Measurements from ENCODE around the gene CASKIN2.
"Not testable (repeated sequence)": the region's sequence is repeated elsewhere in the genome, so short reads cannot be mapped to it uniquely, and the experiment has no call there.

CASKIN2 gene

DNA sequence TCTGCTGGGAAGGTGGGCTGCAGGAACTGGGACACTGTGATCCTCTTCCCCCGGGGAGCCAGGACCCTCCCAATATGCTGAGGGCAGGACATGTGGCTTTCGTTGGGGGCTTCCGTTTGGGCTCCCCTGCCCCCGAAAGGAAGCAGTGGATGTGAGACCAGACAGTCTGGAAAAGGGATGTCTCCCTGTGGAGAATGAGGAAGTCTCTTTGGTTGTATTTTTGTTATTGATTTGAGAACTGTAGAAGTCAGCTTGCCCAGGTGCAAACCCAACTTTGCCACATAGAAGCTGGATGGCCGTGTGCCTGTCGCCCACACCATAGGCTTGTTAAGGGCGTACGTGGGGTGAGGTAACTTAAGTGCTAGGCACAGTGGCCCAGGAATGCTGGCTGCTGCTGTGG is 28.9 kb upstream of the CASKIN2 start:
- DNase-seq = no peak

DNA sequence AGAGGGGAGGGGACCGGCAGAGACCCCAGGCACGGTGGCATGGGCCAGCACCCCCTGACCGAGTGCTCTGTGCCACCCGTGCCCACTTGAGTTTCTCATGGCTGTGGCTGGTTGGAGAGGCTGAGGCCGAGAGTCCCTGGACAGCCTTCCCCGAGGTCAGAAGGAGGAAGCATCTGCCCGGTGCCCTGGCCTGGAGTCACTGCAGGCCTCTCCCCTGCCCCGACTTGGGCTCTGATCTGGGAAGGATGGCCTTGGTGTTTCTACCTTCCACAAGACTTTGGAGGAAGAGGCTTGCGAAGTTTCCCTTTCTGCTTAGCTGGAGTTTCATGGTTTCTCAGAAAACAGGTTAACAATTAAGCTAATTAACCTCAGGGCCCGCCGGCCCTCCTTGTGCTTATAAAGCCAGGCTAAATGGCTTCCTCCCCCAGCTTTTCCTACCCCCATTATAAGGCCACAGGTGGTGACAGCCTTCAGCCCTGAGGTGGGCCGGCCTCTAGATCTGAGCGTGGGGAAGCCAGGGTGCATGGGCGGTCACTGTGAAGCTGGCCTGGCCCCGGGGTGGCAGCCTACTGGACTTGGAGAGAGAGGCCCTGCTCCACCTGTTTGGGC is 27.5 kb upstream of the CASKIN2 start:
- no peak for DNase-seq

DNA sequence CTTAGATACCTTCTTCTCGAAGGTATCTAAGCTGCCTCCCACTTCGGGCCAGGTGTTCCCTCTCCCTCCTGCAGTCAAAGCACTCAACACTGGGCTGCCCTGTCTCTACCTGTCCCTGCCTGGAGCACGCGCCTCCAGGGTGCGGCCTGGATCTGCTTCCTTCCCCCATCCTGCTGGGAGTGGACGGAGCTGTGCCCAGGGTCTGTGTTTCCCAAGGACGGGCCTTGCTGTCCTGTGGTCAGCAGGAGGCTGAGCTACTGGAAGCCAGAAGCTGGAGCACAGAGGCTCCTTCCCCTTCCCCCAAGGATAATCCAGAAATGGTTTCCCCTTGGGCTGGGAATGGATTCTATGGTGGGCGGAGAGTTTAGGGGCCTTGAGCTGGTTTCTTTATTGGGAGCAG is 26.9 kb upstream of the CASKIN2 start:
- no peak for DNase-seq

DNA sequence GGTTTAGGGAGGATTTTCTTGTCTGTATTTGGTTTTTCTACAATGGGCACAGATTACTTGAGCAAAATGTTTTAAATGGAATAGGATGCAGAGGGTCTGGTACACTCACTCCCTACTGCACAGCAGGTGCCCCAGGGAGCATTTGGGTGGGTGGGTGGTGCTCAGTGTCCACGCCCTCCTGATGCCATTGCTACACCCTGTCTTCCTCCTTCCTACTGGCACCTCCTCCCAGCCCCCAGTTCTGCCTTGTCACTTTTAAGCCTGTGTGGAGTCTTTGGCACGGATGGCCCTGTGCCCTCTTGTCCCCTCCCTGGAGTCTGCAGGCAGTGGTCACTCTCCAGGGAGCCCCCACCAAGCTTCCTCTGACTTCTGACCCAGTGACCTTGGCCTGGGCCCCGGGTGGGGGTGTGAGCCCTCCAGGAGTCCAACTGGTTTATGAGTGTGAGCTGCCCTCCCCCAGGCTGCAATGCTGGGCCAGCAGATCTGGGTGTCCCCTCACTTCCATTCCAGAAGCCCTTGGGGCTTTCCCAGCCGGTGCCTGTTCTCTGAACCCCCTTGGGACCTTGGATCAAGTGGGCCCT is 25.7 kb upstream of the CASKIN2 start:
- no peak for DNase-seq

DNA sequence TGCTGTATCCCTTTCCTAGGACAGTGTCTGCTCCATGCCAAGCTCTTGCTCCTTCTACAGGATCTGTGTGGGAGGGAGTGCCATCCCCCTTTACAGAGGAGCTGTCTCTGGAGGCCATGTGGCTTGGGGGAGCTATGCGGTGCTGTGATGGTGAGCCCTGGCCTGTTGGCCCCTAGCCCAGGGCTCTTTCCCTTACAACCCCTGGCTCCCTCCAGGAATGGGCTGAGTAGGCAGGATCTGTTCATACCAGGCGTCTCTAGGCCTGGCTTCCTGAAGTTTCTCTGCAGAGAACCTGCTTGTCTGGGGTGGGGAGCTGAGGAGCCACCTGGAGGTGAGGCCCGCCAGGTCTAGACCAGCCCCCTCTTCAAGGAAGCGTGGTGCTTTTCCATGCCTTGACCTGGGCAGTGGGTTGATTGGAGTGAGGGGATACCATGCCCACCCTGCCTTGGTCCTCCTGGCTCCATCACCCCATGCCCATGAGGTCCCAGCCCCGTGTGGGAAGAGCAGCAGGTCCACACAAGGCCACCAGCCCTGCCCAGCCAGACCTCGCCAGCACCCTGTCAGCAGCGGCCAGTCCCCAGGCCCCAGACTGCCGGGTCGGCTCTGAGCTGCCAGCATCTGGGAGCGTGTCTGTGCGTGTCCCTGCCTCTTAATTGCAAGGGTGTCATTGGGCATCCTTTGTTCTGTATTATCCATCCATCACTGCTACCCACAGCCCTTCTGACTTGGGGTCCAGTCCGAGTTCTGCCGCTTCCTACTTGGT is 24.8 kb upstream of the CASKIN2 start:
- DNase-seq = no peak

DNA sequence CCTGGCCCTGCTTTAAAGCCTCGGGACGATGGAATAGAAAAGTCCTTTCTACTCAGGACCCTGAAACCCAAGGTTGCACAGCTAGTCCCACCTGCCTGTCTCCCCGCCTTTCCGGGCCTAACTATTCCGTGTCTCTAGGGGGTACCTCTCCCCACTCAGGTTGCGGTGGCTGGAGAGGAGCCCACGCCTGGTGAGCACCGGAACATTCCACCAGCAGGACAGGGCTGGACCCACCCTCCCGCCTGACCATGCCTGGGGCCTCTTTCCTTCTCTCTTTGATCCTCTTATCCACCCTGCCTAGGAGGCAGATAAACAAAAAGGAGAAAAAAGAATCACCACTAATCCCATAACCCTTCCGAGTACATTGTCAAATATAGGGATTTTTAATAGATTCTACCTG is 21.0 kb upstream of the CASKIN2 start:
- no peak for DNase-seq

DNA sequence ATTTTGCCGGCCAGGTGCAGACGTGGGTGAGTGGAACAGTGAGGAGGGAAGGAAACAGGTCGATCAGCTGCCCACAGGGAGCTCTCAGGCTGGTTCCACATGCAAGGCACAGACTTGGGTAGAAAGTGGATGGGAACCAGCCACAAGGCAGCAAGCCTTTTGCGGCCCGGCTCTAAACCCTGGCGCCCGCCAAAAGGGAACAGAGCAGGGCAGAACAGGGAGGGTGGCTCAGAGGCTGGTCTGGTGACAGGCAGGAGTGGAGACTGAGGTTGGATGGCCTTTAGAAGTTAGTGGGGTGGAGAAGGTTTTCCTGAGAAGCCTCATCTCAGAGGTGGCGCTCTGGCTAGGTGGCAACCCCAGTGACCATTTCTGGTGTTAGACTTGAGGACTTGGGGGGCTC is 20.5 kb upstream of the CASKIN2 start:
- no peak for DNase-seq

DNA sequence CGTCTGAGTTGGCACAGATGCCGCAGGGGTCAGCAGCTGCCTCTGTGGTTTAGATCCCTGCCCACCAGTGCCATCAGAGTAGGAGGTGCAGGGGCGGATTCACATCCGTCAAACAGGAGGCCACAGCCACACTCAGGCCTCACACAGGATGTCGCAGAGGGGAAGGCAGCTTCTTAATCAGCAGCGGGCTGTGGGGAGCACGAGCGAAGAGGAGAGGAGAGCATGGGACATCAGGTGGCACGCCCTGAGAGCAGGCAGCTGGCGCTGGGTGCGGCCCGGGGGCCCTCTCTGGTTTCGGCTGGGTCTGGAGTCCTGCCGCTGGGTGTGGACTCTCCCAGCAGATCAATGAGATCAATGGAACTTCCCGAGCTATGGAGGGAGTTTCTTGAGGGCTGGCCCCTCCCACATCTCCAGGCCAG is 19.8 kb upstream of the CASKIN2 start:
- DNase-seq = no peak

DNA sequence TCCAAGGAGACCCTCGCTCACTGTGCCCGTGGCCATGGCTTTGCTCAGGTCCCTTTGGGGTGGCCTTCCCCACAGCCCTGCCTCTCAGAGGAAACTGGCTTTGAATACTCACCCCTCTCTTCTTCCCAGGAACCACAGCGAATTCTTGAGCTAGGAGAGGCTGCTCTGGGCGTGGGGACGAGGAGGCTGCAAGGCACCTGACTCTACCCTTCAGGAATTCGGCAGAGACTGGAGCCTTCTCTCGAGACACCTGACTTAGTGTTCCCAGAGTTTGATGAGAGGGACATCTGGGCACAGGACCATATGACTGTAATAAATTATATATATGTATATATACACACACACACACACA is 16.4 kb upstream of the CASKIN2 start:
- no peak for DNase-seq

DNA sequence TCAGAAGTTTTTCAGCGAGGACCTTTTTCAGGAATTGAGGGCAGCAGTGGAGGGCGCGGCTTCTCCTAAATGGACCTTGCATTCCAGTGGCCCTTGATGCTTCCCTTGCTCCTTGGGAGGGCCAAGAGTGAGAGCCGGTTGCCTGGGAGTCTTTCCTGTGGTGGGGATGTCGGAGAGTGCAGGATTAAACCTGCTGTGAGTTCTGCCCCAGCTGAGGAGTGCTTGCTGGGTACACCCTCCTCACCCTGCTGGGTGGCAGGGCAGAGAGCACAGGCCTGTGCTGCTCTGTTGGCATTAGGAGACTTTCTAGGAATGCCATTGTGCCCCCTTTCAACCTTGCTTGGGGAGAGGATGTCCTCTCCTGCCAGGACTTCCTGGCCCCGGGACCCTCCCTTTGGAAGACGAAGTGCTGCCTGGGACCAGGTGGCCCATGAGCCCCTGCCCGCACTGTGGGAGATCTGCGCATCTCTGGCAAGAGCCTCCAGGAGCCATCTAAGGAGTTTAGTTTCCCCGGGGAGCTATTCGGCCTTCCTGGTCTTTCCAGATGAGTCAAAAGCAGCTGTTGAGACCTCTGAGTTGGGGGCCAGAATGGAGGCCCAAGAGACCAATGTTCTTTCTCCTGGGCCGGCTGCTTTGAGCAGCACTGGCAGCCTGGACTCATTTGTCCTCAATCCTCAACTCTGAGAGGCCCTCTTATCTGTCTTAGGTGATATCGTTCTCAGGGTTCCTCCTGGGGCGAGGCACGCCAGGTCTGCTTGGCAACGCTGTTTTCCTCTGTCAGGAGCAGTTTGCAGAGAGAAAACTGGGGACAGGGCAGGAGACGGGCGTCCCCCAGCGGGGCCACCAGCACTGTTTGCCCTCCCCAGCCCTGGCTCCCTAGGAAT is 15.7 kb upstream of the CASKIN2 start:
- no peak for DNase-seq

DNA sequence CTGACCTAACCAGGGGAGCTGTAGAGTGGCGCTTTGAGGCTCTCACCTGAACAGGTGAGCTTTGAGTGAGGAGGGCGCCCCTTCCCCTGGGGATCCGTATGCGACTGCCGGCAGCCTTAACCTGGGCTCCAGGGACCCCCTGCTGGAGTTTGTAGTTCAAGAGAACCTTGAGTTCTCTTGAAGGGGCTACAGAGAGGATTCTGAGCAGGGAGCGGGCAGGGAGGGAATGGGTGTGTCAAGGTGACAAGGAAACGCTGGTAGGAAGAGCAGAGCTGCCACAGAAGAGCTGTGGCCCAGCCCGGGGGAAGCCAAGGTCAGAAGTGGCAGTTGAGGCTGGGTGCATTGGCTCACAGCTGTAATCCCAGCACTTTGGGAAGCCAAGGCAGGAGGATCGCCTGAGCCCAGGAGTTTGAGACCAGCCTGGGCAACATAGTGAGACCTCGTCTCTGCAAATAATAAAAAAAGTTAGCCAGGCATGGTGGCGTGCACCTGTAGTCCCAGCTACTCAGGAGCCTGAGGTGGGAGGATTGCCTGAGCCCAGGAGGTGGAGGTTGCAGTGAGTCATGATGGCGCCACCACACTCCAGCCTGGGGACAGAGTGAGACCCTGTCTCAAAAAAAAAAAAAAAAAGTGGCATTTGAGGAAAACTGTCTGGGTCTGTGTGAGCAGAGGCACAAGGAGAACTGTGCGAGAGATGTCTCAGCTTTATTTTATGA is 11.4 kb upstream of the CASKIN2 start:
- no peak for DNase-seq

DNA sequence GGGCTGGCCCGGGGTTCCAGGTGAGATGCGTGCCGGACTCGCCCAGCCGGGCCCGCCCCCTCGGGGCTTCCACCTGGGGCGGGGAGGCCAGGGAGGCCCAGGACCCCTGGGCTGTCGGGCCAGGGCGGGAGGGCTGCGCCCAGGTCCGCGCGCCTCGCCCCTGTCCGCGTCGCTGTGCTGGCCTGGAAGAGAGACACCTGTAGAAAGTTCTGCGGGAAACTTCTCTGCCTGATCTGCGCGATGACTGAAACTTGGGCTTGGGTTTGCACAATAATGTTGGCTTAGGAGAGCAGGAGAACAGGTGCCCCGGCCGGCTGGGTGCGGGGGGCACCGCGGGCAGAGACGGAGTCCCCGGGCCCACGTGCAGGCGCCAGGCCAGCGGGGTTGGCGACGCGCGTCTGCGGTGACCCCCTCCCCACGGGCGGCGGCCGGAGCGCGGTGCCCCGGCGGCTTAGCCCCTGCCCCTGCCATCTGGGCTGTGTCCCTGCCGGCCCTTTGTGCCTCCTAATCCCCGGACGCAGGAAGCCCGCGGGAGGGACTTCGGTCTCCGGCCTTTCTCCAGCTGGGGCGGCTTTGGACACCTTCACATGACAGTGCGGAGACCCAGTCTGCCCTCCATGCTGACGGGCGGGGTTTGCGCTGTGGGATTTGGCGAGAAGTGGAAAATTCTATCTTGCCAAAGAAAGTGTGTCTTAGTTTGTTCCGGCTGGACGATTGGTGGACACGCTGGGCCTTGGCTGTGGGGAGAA is 10.6 kb upstream of the CASKIN2 start:
- no peak for DNase-seq

DNA sequence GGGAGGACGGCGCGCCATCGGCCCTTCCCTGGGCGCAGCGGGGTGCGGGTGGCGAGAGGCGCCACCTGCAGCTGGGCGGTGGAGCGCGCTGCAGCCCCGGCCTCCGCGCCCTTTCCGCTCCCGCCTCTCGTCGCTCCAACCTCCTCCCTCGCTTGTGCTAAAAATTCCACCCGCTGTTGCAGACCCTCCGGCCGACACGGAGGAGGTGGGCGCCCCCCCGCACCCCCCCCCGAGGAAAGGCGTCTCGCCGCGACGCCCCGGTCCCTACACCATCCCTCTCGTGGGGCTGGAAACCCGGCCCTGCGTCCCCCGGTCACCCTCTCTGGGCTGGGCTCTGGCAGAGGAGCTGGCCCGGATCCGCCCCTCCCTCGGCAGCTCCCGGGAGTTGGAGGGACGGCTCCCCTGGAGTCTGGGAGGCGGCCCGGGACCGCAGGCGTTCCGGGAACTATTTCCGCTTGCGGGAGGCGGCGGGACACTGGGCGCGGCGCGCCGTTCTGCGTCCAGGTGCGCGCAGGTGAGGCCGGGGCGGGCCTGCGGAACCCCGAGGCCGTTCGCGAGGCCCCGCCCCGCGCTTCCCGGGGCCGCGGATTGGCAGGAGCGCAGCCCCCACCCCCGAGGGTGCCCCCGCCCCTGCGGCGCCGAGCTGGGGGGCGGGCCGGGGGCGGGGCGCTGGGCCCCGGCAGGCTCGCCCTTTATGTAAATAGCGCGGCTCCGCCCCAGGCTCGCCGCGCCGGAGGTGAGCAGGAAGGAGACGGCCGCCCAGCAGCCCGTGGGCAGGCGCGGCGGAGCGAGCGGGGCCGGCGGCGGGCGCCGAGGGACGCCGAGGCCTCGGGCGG is 9.9 kb upstream of the CASKIN2 start, which contains the start of gene LLGL2:
LLGL2 (plus strand) TSS at position 728 of the 836 bp plus-strand sequence. CDS start 17,730 bp downstream, outside the sequence.
- peak; percentile 91 for DNase-seq

DNA sequence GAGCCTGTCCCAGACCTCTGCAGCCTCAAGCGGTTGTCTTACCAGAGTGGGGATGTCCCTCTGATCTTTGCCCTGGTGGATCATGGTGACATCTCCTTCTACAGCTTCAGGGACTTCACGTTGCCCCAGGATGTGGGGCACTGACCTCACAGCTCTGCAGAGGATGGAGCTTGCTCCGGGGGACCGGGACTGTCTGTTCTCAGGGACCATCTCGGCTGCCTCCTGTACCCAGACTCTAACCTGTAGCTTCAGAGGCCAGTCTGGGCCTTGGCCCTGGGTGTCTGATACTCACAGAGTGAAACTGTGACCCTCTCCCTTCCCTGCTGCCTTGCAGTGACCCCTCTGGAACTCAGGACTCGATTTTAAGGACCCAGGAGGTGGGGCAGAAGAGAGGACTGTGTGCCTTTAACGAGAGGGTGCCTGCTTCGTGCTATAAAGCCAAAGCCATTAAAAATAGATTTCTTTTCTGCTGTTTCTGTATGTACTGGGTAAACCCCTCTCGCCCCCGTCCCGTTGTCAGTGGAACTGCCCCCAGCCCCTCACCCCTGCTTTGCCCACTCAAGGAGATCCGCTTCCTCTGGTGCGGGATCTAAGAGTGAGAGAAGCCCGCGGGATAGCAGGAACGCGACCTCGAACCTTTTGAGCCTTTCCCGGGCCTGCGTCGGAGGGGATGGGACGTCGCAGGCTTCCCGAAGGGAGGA is 9.1 kb upstream of the CASKIN2 start:
- no peak for DNase-seq

DNA sequence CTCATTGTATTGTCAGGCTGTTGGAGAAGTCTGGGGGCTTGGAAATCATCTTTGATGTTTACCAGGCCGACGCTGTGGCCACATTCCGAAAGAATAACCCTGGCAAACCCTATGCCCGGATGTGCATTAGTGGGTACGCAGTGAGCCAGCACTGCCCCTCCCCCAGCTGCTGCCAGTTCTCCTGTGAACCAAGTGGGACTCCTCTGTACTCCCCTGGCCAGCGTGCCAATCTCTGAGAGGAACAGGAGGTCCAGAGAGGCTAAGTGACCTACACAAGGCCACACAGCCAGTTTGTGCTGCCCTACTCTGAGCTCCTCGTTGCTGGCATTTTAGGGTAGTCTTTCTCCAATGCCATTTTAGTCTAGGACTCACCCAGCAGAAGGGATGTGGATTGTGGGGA is 8.3 kb upstream of the CASKIN2 start:
- DNase-seq = no peak

DNA sequence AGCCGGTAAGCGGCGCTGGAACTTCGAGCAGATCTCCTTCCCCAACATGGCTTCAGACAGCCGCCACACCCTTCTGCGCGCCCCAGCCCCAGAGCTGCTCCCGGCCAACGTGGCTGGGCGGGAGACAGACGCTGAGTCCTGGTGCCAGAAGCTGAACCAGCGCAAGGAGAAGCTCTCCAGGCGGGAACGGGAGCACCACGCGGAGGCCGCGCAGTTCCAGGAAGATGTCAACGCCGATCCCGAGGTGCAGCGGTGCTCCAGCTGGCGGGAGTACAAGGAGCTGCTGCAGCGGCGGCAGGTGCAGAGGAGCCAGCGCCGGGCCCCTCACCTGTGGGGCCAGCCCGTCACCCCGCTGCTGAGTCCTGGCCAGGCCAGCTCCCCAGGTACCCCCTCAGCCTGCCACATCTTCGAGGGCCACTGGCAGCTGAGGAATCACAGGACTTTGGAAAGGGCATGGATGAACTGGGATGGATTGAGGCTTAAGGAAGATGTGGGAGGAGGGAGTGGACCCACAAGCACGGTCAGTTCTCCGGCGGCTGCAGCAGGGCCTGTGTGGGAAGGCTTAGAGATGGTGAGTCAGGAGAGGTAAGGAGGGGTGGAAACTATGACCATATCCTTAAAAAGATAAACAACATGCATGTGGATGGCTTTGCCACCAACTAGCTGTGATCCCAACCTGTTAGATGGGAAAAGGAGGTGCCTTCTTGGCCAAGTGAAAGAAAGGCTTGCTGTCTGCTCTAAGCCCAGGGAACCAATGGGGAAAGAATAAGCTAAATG is 6.8 kb upstream of the CASKIN2 start:
- DNase-seq = no peak

DNA sequence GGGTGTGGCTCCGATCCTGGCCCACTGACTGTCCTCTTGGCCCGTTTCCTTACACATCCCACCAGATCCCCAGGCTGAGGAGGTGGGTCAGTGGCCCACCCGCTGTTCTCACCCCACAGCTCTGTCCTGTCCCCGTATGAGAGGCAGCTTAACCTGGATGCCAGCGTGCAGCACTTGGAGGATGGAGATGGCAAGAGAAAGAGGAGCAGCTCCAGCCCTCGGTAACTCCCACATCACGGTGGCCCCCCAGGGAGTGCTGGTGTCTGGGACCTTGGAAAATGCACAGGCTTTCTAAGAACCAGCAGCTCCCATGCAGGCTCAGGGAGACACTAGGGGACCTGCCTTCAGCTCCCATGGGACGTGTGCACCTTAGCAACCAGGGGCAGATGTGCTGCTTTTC is 6.0 kb upstream of the CASKIN2 start:
- no peak for DNase-seq

DNA sequence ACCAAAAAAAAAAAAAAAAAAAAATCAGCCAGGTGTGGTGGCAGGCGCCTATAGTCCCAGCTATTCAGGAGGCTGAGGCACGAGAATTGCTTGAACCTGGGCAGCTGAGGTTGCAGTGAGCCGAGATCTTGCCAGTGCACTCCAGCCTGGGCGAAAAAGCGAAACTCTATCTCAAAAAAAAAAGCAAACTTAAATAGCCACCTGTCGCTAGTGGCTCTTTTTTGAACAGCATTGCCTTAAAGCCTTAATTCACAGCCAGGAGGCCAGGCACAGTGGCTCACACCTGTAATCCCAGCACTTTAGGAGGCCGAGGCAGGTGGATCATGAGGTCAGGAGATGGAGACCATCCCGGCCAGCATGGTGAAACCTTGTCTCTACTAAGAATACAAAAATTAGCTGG is 5.1 kb upstream of the CASKIN2 start:
- not testable (repeated sequence) for DNase-seq

DNA sequence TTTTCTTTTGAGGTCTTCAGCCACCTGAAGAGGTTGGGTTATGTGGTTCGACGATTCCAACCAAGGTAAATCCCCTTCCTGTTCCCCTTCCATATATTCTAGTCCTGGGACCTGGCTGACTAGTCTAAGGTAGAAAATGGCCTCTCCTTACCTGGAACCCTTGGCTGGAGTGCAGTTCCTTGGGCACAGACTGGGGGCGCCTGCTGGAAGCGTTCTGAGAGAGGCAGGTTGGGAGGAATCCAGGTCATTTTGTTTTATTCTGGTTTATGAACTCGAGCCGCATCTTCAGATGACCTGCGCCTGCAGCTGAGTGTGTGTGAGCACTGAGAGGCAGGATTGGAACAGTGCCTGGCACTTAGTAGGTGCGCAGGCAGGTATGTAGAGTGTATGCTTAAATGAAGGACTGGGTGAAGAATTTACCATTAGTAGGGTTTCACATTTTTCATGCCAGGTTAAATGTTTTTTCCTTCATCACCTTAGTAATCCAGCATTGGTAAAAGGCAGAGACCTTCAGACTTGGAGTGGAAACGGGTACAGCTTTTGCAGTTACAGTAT is 3.7 kb upstream of the CASKIN2 start:
- DNase-seq = no peak

Data from NCI-H2171 (cell line).